ENCODE measurements around the gene RFX8. TPM values are rescaled to one million over a fixed set of nuclear protein-coding genes. Genes with fewer than 3 reads are reported as not detected.

The RFX8 gene
- total RNA-seq = 3.3 and 21.0 TPM in 2 replicates

DNA sequence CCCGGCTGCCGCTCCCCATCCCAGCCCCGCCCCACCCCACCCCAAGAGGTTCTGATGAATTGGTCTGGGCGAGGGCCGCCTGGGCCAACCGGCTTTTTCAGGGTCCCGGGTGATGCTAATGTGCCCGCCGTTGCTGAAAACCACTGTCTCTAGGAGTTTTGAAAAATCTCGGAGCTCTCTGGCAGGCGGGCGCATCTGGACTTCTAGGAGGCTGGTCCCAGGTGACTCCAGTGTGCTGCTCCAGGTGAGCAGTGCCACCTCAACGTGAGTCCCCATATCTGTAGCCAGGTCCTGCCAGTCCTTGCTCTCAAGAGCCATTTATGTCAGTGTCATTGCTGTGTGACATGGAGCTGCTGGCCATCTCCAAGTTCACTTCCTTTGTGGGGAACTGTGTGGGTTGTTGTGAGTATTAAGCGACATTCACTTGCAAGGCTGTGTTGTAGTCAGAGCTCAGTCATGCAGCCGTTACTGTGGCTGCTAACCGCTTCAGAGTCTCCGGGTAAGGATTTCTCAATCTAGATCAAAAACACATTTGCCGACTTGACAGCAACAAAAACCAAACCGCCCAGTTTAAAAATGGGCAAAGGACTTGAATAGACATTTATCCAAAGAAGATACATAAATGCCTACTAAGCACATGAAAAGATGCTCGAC, at the start of gene RFX8:
TSS of gene RFX8 (minus strand) at position 382 of the 654 bp plus-strand sequence. CDS start 8,264 bp downstream, outside the sequence.

DNA sequence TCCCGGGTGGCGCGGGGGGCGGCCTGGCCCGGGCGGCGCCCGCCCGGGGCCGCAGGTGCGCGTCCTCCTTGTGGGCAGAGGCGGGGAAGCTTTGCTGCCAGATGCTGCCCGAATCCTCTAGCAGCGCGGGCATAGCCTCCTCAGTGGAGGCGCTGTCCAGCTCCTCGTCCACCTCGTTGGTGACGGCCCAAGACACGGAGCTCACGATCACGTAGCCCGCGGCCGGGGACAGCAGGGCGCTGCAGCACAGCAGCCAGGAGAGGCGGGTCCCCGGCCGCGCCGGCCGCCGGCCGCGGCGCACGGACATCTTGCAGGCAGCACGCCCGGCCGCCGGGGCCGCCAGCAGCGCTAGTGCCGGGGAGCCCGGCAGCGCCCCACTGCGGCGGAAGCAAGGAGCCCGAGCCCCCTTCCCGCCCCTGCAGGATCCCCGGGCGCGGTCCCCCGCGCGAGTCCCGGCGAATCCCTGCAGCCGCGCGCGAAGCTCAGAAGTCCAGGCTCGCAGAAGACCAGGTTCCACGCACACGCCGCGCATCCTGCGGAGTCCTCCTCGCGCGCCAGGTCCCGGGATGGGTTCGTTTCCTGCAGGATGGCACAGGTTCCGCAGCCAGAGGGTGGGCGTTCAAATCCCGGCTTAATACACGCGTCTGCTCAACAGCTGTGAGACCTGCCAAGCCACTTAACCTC, 87.6 kb downstream of the RFX8 start, which contains the start of gene CREG2:
TSS of gene CREG2 (minus strand) at position 353 of the 684 bp plus-strand sequence. CDS start at position 307, 46 bp downstream.

Other genes starting within 250 kb of the RFX8 start
- 15.7 and 20.2 TPM in 2 replicates for gene CNOT11, start 222.2 kb downstream of the RFX8 start, total RNA-seq
- 43.0 and 49.9 TPM in 2 replicates for gene RNF149, start 166.4 kb downstream of the RFX8 start, total RNA-seq
- 0.30 and 0.46 TPM in 2 replicates for gene CREG2, start 87.6 kb downstream of the RFX8 start, total RNA-seq
- gene MAP4K4, start 222.6 kb upstream of the RFX8 start, total RNA-seq = 95.0 and 250 TPM in 2 replicates

Measured in smooth muscle cell of the umbilical artery (primary cell).